DOHH2 (cell line): ENCODE data around the gene PSMA2.

Source experiments
- H3F3A ChIP-seq: fragments of 200-600 bp; sonication (generic), shearing (Covaris generic); 2 replicates; pipeline ENCODE4 v1.6.0; 2016; ENCODE audit warnings: antibody characterized with exemption, mild to moderate bottlenecking; ENCODE audit not compliant: control insufficient read depth, insufficient read depth
- H3K27ac ChIP-seq: fragments of 200-600 bp; sonication (generic); 2 replicates; pipeline ENCODE4 v1.5.1; 2014; ENCODE audit warnings: low read depth, mild to moderate bottlenecking, low read length, moderate library complexity
- H3K27me3 ChIP-seq: fragments of 200-600 bp; sonication (generic); 2 replicates; pipeline ENCODE4 v1.6.1; 2014; ENCODE audit warnings: mild to moderate bottlenecking, low read length, mixed read lengths; ENCODE audit not compliant: control insufficient read depth
- H3K36me3 ChIP-seq: fragments of 200-600 bp; sonication (generic); 2 replicates; pipeline ENCODE4 v1.6.1; 2014; ENCODE audit warnings: mild to moderate bottlenecking, low read length, moderate library complexity, mixed read lengths; ENCODE audit not compliant: control insufficient read depth
- H3K4me1 ChIP-seq: fragments of 200-600 bp; sonication (generic); 2 replicates; pipeline ENCODE4 v1.6.1; 2014; ENCODE audit warnings: mild to moderate bottlenecking, low read length, mixed read lengths; ENCODE audit not compliant: control insufficient read depth
- H3K4me2 ChIP-seq: fragments of 200-600 bp; sonication (generic); 2 replicates; pipeline ENCODE4 v1.6.0; 2014; ENCODE audit warnings: mild to moderate bottlenecking, low read length, moderate library complexity
- H3K4me3 ChIP-seq: fragments of 200-600 bp; sonication (generic); 2 replicates; pipeline ENCODE4 v1.5.1; 2014; ENCODE audit warnings: mild to moderate bottlenecking, low read length, mixed read lengths
- H3K79me2 ChIP-seq: fragments of 200-600 bp; sonication (generic); 2 replicates; pipeline ENCODE4 v1.6.1; 2014; ENCODE audit warnings: mild to moderate bottlenecking, low read length, mixed read lengths; ENCODE audit not compliant: control insufficient read depth
- H3K9me2 ChIP-seq: fragments of 200-600 bp; sonication (generic); replicated peaks from 2 replicates; pipeline ENCODE4 v1.6.1; 2014; ENCODE audit warnings: mild to moderate bottlenecking, low read length, mixed read lengths; ENCODE audit not compliant: control insufficient read depth
- H3K9me3 ChIP-seq: fragments of 200-600 bp; sonication (generic); 2 replicates; pipeline ENCODE4 v1.6.1; 2014; ENCODE audit warnings: antibody characterized with exemption, low read length, mixed read lengths; ENCODE audit not compliant: control insufficient read depth, insufficient read depth
- H4K20me1 ChIP-seq: fragments of 200-600 bp; sonication (generic); 2 replicates; pipeline ENCODE4 v1.6.0; 2014; ENCODE audit warnings: low read depth, mild to moderate bottlenecking, antibody characterized with exemption, low read length, moderate library complexity; ENCODE audit not compliant: control insufficient read depth, insufficient read depth
- CTCF ChIP-seq: fragments of 200-600 bp; sonication (generic); IDR thresholded peaks from one replicate; pipeline ENCODE4 v1.5.1; 2014; ENCODE audit warnings: antibody characterized with exemption, mild to moderate bottlenecking, low read depth, low read length; ENCODE audit not compliant: poor library complexity, severe bottlenecking
- EZH2phosphoT487 ChIP-seq: fragments of 200-600 bp; sonication (generic); IDR thresholded peaks from 2 replicates; pipeline ENCODE4 v1.6.1; 2017; ENCODE audit warnings: borderline replicate concordance, mild to moderate bottlenecking, antibody characterized with exemption, low read length, moderate library complexity, mixed read lengths

PSMA2 gene

GRCh38 chr7:42935861-42936260, 3.9 kb upstream of the PSMA2 start:
- Histone ChIP-seq H3K9me3 (no peaks in the 10 kb centered on the region), H3F3A (0 out of 2 replicates have a peak, but pooled peaks cover 6% of the 10 kb centered on the region), H3K4me1 (peaks cover 17% of the 10 kb centered on the region), H4K20me1 (peaks cover 2% of the 10 kb centered on the region; the same call in 1 of the 2 replicates), H3K36me3 (peaks cover 76% of the 10 kb centered on the region), H3K9me2 (no peaks in the 10 kb centered on the region), H3K27me3 (no peaks in the 10 kb centered on the region), H3K4me2 (no peak overlapping the region), H3K4me3 (no peak overlapping the region), H3K79me2 (peaks cover 53% of the 10 kb centered on the region), H3K27ac (no peak overlapping the region)
- TF ChIP-seq EZH2phosphoT487 (no peak), CTCF (no peak)

GRCh38 chr7:42934291-42934690, 2.3 kb upstream of the PSMA2 start:
- H3K9me3 ChIP-seq, result no peaks in the 10 kb centered on the region
- H3K27ac ChIP-seq, result no peak overlapping the region
- H3F3A ChIP-seq, result no peaks in the 10 kb centered on the region
- peak overlapping the region; percentile 89 for H3K4me2 ChIP-seq
- TF ChIP-seq CTCF (no peak), EZH2phosphoT487 (no peak)
- H3K36me3 ChIP-seq, result peaks cover 80% of the 10 kb centered on the region
- no peaks in the 10 kb centered on the region for H3K9me2 ChIP-seq
- no peak overlapping the region; the same call in 1 of the 2 replicates for H3K4me3 ChIP-seq
- H3K27me3 ChIP-seq, result no peaks in the 10 kb centered on the region
- peaks cover 68% of the 10 kb centered on the region for H3K79me2 ChIP-seq
- H3K4me1 ChIP-seq, result peaks cover 33% of the 10 kb centered on the region
- H4K20me1 ChIP-seq, result peaks cover 13% of the 10 kb centered on the region; the same call in 1 of the 2 replicates

- H3K9me2 ChIP-seq, result no peaks in the 10 kb centered on the region
- H3K4me3 ChIP-seq, result peak overlapping the region; percentile 90
- peaks cover 81% of the 10 kb centered on the region for H3K79me2 ChIP-seq
- H3F3A ChIP-seq, result no peaks in the 10 kb centered on the region
- H3K9me3 ChIP-seq, result no peaks in the 10 kb centered on the region
- H3K27me3 ChIP-seq, result no peaks in the 10 kb centered on the region
- peak overlapping the region; percentile 89 for H3K4me2 ChIP-seq
- TF ChIP-seq EZH2phosphoT487 (no peak), CTCF (no peak)
- H3K27ac ChIP-seq, result peak overlapping the region; percentile 21; the same call in 1 of the 2 replicates
- peaks cover 78% of the 10 kb centered on the region for H3K36me3 ChIP-seq
- H3K4me1 ChIP-seq, result peaks cover 45% of the 10 kb centered on the region
- H4K20me1 ChIP-seq, result peaks cover 22% of the 10 kb centered on the region
Observed at GRCh38 chr7:42932811-42933591, 1.0 kb upstream of the PSMA2 start.
